Fibroblast of the aortic adventitia (primary cell): Measurements from ENCODE around the gene ZC3HAV1L. TPM values are rescaled to one million over a fixed set of nuclear protein-coding genes. Genes with fewer than 3 reads are reported as not detected.
A peak's percentile ranks its signal among the peaks of the same experiment; 100 is the strongest.
"Not testable (repeated sequence)": the region's sequence is repeated elsewhere in the genome, so short reads cannot be mapped to it uniquely, and the experiment has no call there.

Source experiments
- DNase-seq: peaks from one replicate; pipeline ENCODE4 v3.0.0-alpha.2; 2010; ENCODE audit warnings: low read depth
- H3K4me3 ChIP-seq: 2 replicates; pipeline ENCODE4 v1.5.1; 2011; ENCODE audit warnings: low read depth, mild to moderate bottlenecking, control low read depth, low read length, moderate library complexity
- CTCF ChIP-seq: IDR thresholded peaks from 2 replicates; pipeline ENCODE4 v1.5.1; 2011; ENCODE audit warnings: mild to moderate bottlenecking, low read length, control low read depth, inconsistent platforms; ENCODE audit not compliant: insufficient read depth
- total RNA-seq: library from RNA; depleted of rRNA; stranded (reverse); fragments of >200 nt; gene quantifications from 2 replicates; pipeline ENCODE4 v1.2.3, GENCODE V29; 2012; ENCODE audit warnings: low replicate concordance

ZC3HAV1L gene
- total RNA-seq, 1 donor: 11.9 TPM

GRCh38 chr7:139066315-139066714 is 30.5 kb upstream of the ZC3HAV1L start:
- no peak overlapping the region for H3K4me3 ChIP-seq
- no peak for DNase-seq
- TF ChIP-seq CTCF: no peak

GRCh38 chr7:139065323-139065722 is 29.5 kb upstream of the ZC3HAV1L start:
- no peak overlapping the region for H3K4me3 ChIP-seq
- DNase-seq: no peak
- no peak for TF ChIP-seq CTCF

GRCh38 chr7:139061416-139061815 is 25.6 kb upstream of the ZC3HAV1L start:
- no peak overlapping the region for H3K4me3 ChIP-seq
- no peak for TF ChIP-seq CTCF
- DNase-seq: no peak

- no peak for DNase-seq
- TF ChIP-seq CTCF: no peak
- H3K4me3 ChIP-seq: no peak overlapping the region
Measured at GRCh38 chr7:139060695-139061237, 24.9 kb upstream of the ZC3HAV1L start.

- no peak overlapping the region for H3K4me3 ChIP-seq
- DNase-seq: no peak
- no peak for TF ChIP-seq CTCF
Measured at GRCh38 chr7:139059905-139060304, 24.1 kb upstream of the ZC3HAV1L start.

- DNase-seq: peak; percentile 80
- H3K4me3 ChIP-seq: no peak overlapping the region
- no peak for TF ChIP-seq CTCF
Measured at GRCh38 chr7:139058943-139059342, 23.1 kb upstream of the ZC3HAV1L start.

- no peak for DNase-seq
- H3K4me3 ChIP-seq: no peak overlapping the region
- no peak for TF ChIP-seq CTCF
Measured at GRCh38 chr7:139055674-139056073, 19.8 kb upstream of the ZC3HAV1L start.

- not testable (repeated sequence) for H3K4me3 ChIP-seq, DNase-seq
Measured at GRCh38 chr7:139054656-139055055, 18.8 kb upstream of the ZC3HAV1L start.
